Right atrium auricular region (tissue), 2 donors: ENCODE data around the gene CLOCK. TPM values are rescaled to one million over a fixed set of nuclear protein-coding genes. Genes with fewer than 3 reads are reported as not detected.

Experiments used
- DNase-seq: peaks from one replicate; pipeline ENCODE4 v3.0.0-alpha.2; 2019; ENCODE audit warnings: low spot score
- H3K27ac ChIP-seq, 2 donors: fragments of 200-600 bp; sonication (generic); 1 replicate in 1 of 2; 2 replicates in 1 of 2; pipeline ENCODE4 v1.5.1; 2016 to 2019
- H3K27me3 ChIP-seq, 2 donors: fragments of 200-600 bp; sonication (generic); one replicate each; pipeline versions ENCODE4 v1.5.1 to v1.6.0; 2017 to 2019
- H3K36me3 ChIP-seq: fragments of 200-600 bp; sonication (generic); one replicate; pipeline ENCODE4 v1.5.1; 2016
- H3K4me1 ChIP-seq, 2 donors: fragments of 200-600 bp; sonication (generic); one replicate each; pipeline versions ENCODE4 v1.5.1 to v1.6.0; 2017 to 2019
- H3K4me3 ChIP-seq, 2 donors: fragments of 200-600 bp; sonication (generic); 1 replicate in 1 of 2; 2 replicates in 1 of 2; pipeline ENCODE4 v1.5.1; 2017 to 2019; ENCODE audit warnings: mild to moderate bottlenecking in 1 of 2, moderate library complexity in 1 of 2
- H3K9me3 ChIP-seq, 2 donors: fragments of 200-600 bp; sonication (generic); one replicate each; pipeline ENCODE4 v1.5.1; 2019
- CTCF ChIP-seq, 2 donors: fragments of 200-600 bp; sonication (generic); IDR thresholded peaks; one replicate each; pipeline ENCODE4 v1.5.1; 2019; ENCODE audit warnings: antibody characterized with exemption in 2 of 2
- total RNA-seq, 2 donors: library from RNA; depleted of rRNA; stranded (reverse); fragments of >200 nt; gene quantifications; one replicate each; pipeline ENCODE4 v1.1.0, GENCODE V29; 2016

The CLOCK gene
- total RNA-seq, 2 donors from 2014 or later = 29.8 to 33.2 TPM

- H3K4me1 ChIP-seq = no peaks in the 10 kb centered on the region
- H3K27ac ChIP-seq = no peak overlapping the region
- no peak overlapping the region for H3K4me3 ChIP-seq
- DNase-seq = no peak
- H3K27me3 ChIP-seq = no peaks in the 10 kb centered on the region
- no peak for TF ChIP-seq CTCF (IDR thresholded peaks at IDR 0.05)
- no peaks in the 10 kb centered on the region for H3K9me3 ChIP-seq
- no peaks in the 10 kb centered on the region for H3K36me3 ChIP-seq
Observed at GRCh38 chr4:55378617-55379467, 167.9 kb downstream of the CLOCK start.

Other genes with a start within 250 kb of the CLOCK start
- 1 to 10 TPM; 6.0 to 8.3 TPM for gene SRD5A3, start 200.7 kb downstream of the CLOCK start, total RNA-seq
- 10 to 100 TPM; 75.5 to 90.1 TPM for gene TMEM165, start 151.0 kb downstream of the CLOCK start, total RNA-seq
- gene PDCL2, start 45.3 kb upstream of the CLOCK start, total RNA-seq = not detected
- gene NMU, start 89.4 kb upstream of the CLOCK start, total RNA-seq = under 1 TPM in 1 of 2 donors, not detected in 1; 0.47 TPM